ENCODE measurements around the gene SIRPD. TPM values are rescaled to one million over a fixed set of nuclear protein-coding genes. Genes with fewer than 3 reads are reported as not detected.

Gene SIRPD
- total RNA-seq, 1 experiment from 2014 or later, result 0.18 TPM

- ATAC-seq, result peak; percentile 38
- Histone ChIP-seq H3K27ac (ENCODE audit: low read length) (peak overlapping the region; percentile 85), H2AFZ (ENCODE audit: low read length) (no peak overlapping the region), H3K4me2 (ENCODE audit: low read length) (peak overlapping the region; percentile 52), H3K9ac (ENCODE audit: low read length) (peak overlapping the region; percentile 17; the same call in 1 of the 2 replicates), H3K4me3 (ENCODE audit: low read length) (no peak overlapping the region), H3K9me3 (ENCODE audit: low read length) (no peaks in the 10 kb centered on the region; the same call in 1 of the 2 replicates), H3K27me3 (ENCODE audit: low read length) (no peaks in the 10 kb centered on the region), H3K4me1 (ENCODE audit: insufficient read depth, low read length) (peaks cover 57% of the 10 kb centered on the region), H3K79me2 (ENCODE audit: low read length) (no peaks in the 10 kb centered on the region), H3K36me3 (ENCODE audit: low read depth, low read length) (no peaks in the 10 kb centered on the region; the same call in 1 of the 2 replicates), H3F3A (ENCODE audit: low read length, unreplicated experiment) (no peaks in the 10 kb centered on the region), H3K9me2 (replicated peaks; ENCODE audit: low read length) (no peaks in the 10 kb centered on the region), H4K20me1 (ENCODE audit: low read length) (no peaks in the 10 kb centered on the region)
- POLR2A ChIA-PET (ENCODE audit: unreplicated experiment), result no interaction called here
- DNase-seq, result peak; percentile 57
- intact Hi-C loops (cut with micrococcal nuclease), result no loop called here
- TF ChIP-seq EZH2phosphoT487 (IDR thresholded peaks at IDR 0.05; ENCODE audit: borderline replicate concordance, low read length) (no peak), CTCF (conservative IDR thresholded peaks at IDR 0.05; ENCODE audit: low read depth, low read length) (no peak), EZH2 (IDR thresholded peaks at IDR 0.05; ENCODE audit: low read length, unreplicated experiment) (no peak)
- BruUV-seq (replicated peaks), result TSS peak; percentile 54
- CTCF ChIA-PET, result interaction anchor here (0.5 to 4.1 kb wide), 4 partner anchors 229 to 307 kb away, joined by 3 to 27 read pairs (median 4); no protein-coding TSS in a partner anchor
These were observed 51.6 kb downstream of the SIRPD start for GRCh38 chr20:1505871-1506270.

GRCh38 chr20:1505361-1505760, 52.1 kb downstream of the SIRPD start:
- Histone ChIP-seq H3K79me2 (ENCODE audit: low read length) (no peaks in the 10 kb centered on the region), H3K9ac (ENCODE audit: low read length) (peak overlapping the region; percentile 17; the same call in 1 of the 2 replicates), H3K9me2 (replicated peaks; ENCODE audit: low read length) (no peaks in the 10 kb centered on the region), H3K4me3 (ENCODE audit: low read length) (no peak overlapping the region), H3K27ac (ENCODE audit: low read length) (peak overlapping the region; percentile 85), H3K36me3 (ENCODE audit: low read depth, low read length) (no peaks in the 10 kb centered on the region; the same call in 1 of the 2 replicates), H3K27me3 (ENCODE audit: low read length) (no peaks in the 10 kb centered on the region), H3K4me2 (ENCODE audit: low read length) (peak overlapping the region; percentile 52), H3K9me3 (ENCODE audit: low read length) (no peaks in the 10 kb centered on the region; the same call in 1 of the 2 replicates), H4K20me1 (ENCODE audit: low read length) (no peaks in the 10 kb centered on the region), H3K4me1 (ENCODE audit: insufficient read depth, low read length) (peaks cover 57% of the 10 kb centered on the region), H2AFZ (ENCODE audit: low read length) (no peak overlapping the region), H3F3A (ENCODE audit: low read length, unreplicated experiment) (no peaks in the 10 kb centered on the region)
- TF ChIP-seq EZH2phosphoT487 (IDR thresholded peaks at IDR 0.05; ENCODE audit: borderline replicate concordance, low read length), result no peak
- TF ChIP-seq CTCF (conservative IDR thresholded peaks at IDR 0.05; ENCODE audit: low read depth, low read length), result no peak
- no peak for TF ChIP-seq EZH2 (IDR thresholded peaks at IDR 0.05; ENCODE audit: low read length, unreplicated experiment)
- DNase-seq (peak; percentile 98), ATAC-seq (peak; percentile 39)
- intact Hi-C loops (cut with micrococcal nuclease), result no loop called here
- ChIA-PET CTCF (interaction anchor here (4.1 kb wide), 1 partner anchor 229 kb away, joined by 27 read pairs; no protein-coding TSS in a partner anchor), POLR2A (ENCODE audit: unreplicated experiment) (interaction anchor here (0.6 kb wide), 1 partner anchor 137 kb away, joined by 4 read pairs; no protein-coding TSS in a partner anchor)
- BruUV-seq (replicated peaks), result no TSS peak
